H4 (cell line): ENCODE data around the gene GRIA2. TPM values are rescaled to one million over a fixed set of nuclear protein-coding genes. Genes with fewer than 3 reads are reported as not detected.
"Not testable (repeated sequence)": the region's sequence is repeated elsewhere in the genome, so short reads cannot be mapped to it uniquely, and the experiment has no call there.

Source experiments
- DNase-seq: peaks from one replicate; pipeline ENCODE4 v3.0.0-alpha.2; 2015; ENCODE audit warnings: low spot score
- total RNA-seq: library from RNA; depleted of rRNA; stranded (reverse); fragments of >200 nt; shearing (Covaris generic); gene quantifications from 2 replicates; pipeline ENCODE4 v1.2.3, GENCODE V29; 2014; rRNA removed

The GRIA2 gene
- not detected in 2 replicates for total RNA-seq

GRCh38 chr4:157220371-157220881 is at the start of gene GRIA2:
Gene GRIA2 (plus strand): TSS chr4:157220728. CDS start chr4:157221043, 315 bp downstream.
- peak; percentile 38 for DNase-seq

GRCh38 chr4:157172011-157172410 is 48.5 kb upstream of the GRIA2 start:
- DNase-seq = no peak

GRCh38 chr4:157180268-157180667 is 40.3 kb upstream of the GRIA2 start:
- DNase-seq = not testable (repeated sequence)

- no peak for DNase-seq
These were observed 36.2 kb upstream of the GRIA2 start for GRCh38 chr4:157184300-157184699.

GRCh38 chr4:157185363-157185762 is 35.2 kb upstream of the GRIA2 start:
- no peak for DNase-seq

- no peak for DNase-seq
These were observed 25.2 kb upstream of the GRIA2 start for GRCh38 chr4:157195374-157195773.

- no peak for DNase-seq
These were observed 24.5 kb upstream of the GRIA2 start for GRCh38 chr4:157196046-157196445.

- peak; percentile 41 for DNase-seq
These were observed 15.8 kb upstream of the GRIA2 start for GRCh38 chr4:157204634-157205244.

- no peak for DNase-seq
These were observed 2.8 kb upstream of the GRIA2 start for GRCh38 chr4:157217708-157218107.

GRCh38 chr4:157219711-157220370 is 687 bp upstream of the GRIA2 start:
- DNase-seq = no peak

GRCh38 chr4:157221426-157221894 is 932 bp downstream of the GRIA2 start:
- no peak for DNase-seq

GRCh38 chr4:157221895-157222770 is 1.6 kb downstream of the GRIA2 start:
- no peak for DNase-seq

GRCh38 chr4:157222771-157223160 is 2.2 kb downstream of the GRIA2 start:
- DNase-seq = no peak

GRCh38 chr4:157223456-157223855 is 2.9 kb downstream of the GRIA2 start:
- DNase-seq = no peak

- DNase-seq = no peak
These were observed 4.6 kb downstream of the GRIA2 start for GRCh38 chr4:157225096-157225495.

GRCh38 chr4:157226035-157226434 is 5.5 kb downstream of the GRIA2 start:
- DNase-seq = no peak

- DNase-seq = no peak
These were observed 6.1 kb downstream of the GRIA2 start for GRCh38 chr4:157226601-157227000.

- no peak for DNase-seq
These were observed 11.0 kb downstream of the GRIA2 start for GRCh38 chr4:157231525-157231924.

- DNase-seq = no peak
These were observed 22.3 kb downstream of the GRIA2 start for GRCh38 chr4:157242871-157243270.

GRCh38 chr4:157244348-157244747 is 23.8 kb downstream of the GRIA2 start:
- no peak for DNase-seq

- DNase-seq = no peak
These were observed 24.8 kb downstream of the GRIA2 start for GRCh38 chr4:157245351-157245750.

- DNase-seq = no peak
These were observed 26.4 kb downstream of the GRIA2 start for GRCh38 chr4:157246964-157247363.
